Ovary (tissue), 9 donors: ENCODE measurements around the gene KCNJ6. TPM values are rescaled to one million over a fixed set of nuclear protein-coding genes. Genes with fewer than 3 reads are reported as not detected.

Experiments
- DNase-seq, 5 donors: peaks; one replicate each; pipeline ENCODE4 v3.0.0-alpha.2; 2019 to 2020
- H3K27ac ChIP-seq, 2 donors: fragments of 200-600 bp; one replicate each; pipeline versions ENCODE4 v1.5.1 to v1.8.0; 2019 to 2022
- H3K27me3 ChIP-seq: fragments of 200-600 bp; one replicate; pipeline ENCODE4 v1.8.0; 2022
- H3K36me3 ChIP-seq: fragments of 200-600 bp; sonication (generic); one replicate; pipeline ENCODE4 v1.5.1; 2019
- H3K4me1 ChIP-seq: one replicate; pipeline ENCODE4 v1.8.1; 2013; ENCODE audit warnings: mild to moderate bottlenecking, moderate library complexity; ENCODE audit not compliant: insufficient read depth
- H3K4me3 ChIP-seq: fragments of 200-600 bp; sonication (generic); one replicate; pipeline ENCODE4 v1.5.1; 2017
- H3K9me3 ChIP-seq, 2 donors: fragments of 200-600 bp in 1 of 2; sonication (generic) in 1 of 2; one replicate each; pipeline versions ENCODE4 v1.5.1 to v1.8.1; 2013 to 2019; ENCODE audit warnings: mild to moderate bottlenecking in 1 of 2, moderate library complexity in 1 of 2
- EP300 ChIP-seq: sonication (generic); formaldehyde crosslinking; IDR thresholded peaks from one replicate; pipeline ENCODE4 v1.6.1; 2017; ENCODE audit warnings: antibody characterized with exemption
- POLR2A ChIP-seq: fragments of 450-650 bp; IDR thresholded peaks from one replicate; pipeline ENCODE4 v1.6.1; 2017; ENCODE audit warnings: antibody characterized with exemption, mild to moderate bottlenecking, moderate library complexity
- WGBS, 3 donors: extraction: QIAGEN DNeasy Blood & Tissue Kit in 1 of 3; methylation state at CpG; one replicate each; pipeline versions ENCODE4 v1.1.5 to v1.1.7; 2013 to 2017; 5-methylcytosine and 5-hydroxymethylcytosine counted together
- intact Hi-C, 4 donors: fragments of 100-400 bp; cut with DNase I; formaldehyde crosslinking; loops; one replicate each; pipeline versions ENCODE4 v1.11.0 to v1.15.1; 2022 to 2023
- polyA plus RNA-seq, 2 donors: library from polyadenylated mRNA; stranded (reverse); fragments of 200-250 nt in 1 of 2; fragments of 350-450 nt in 1 of 2; fragmentation: Illumina TruSeq in 1 of 2; extraction: RNeasy Lipid Tissue Mini Kit (QIAGEN cat#74804) in 1 of 2; gene quantifications; one replicate each; pipeline ENCODE4 v1.2.3, GENCODE V29; 2013 to 2014
- total RNA-seq, 7 donors: library from RNA; depleted of rRNA in 2 of 7; stranded (reverse); fragments of >200 nt in 2 of 7; fragmentation: NEBNext Ultra II Directional in 3 of 7; extraction: Animal tissue kit (Norgen Biotek cat#: 25700) in 3 of 7; gene quantifications; one replicate each; pipeline versions ENCODE4 v1.1.0 to v1.2.4, GENCODE V29; 2016 to 2023
- TF ChIP-seq, protein P1 (sequence below), 3 donors: fragments of 450-650 bp in 2 of 3; fragments of 200-600 bp in 1 of 3; IDR thresholded peaks; one replicate each; pipeline versions ENCODE4 v1.5.1 to v1.8.0; 2016 to 2022; ENCODE audit warnings: antibody characterized with exemption in 3 of 3, mild to moderate bottlenecking in 1 of 3
- donor health status: DM: no; HTN: no; CAD: no; lungs with moderate emphysema.
- donor health status: DM: no; HTN: no; CAD: no.
- donor health status: Bipolar disorder and iron deficiency.
- donor health status: DM: yes; HTN: yes; CAD: no.
- donor health status: DM: no; HTN: no; CAD: no.
- donor health status: DM: yes; HTN: yes; CAD: no.

Gene KCNJ6
- total and polyA plus RNA-seq, 9 donors = 0.01 TPM; not detected in 8

DNA sequence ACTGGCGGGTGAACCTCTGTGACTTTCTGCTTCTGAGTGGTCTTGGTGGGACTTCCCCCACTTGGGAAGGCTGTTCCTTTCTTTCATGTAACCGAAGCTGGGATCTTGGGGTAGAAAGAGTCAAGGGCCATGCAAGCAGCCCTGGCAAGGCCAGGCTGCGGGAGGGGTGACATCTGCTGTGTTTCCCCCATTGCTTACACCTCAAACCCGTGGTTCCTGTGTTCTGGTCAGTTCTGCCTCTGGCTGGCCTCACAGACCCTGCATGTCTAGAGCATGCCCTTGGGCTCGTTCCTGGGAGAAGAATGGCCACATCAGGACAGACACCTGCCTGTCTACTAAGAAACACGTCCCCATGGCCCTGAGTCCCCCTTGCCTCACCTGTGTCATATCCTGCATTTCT, 341.9 kb downstream of the KCNJ6 start:
- H3K27me3 ChIP-seq = no peaks in the 10 kb centered on the region
- no peak for TF ChIP-seq POLR2A
- TF ChIP-seq, protein P1, sequence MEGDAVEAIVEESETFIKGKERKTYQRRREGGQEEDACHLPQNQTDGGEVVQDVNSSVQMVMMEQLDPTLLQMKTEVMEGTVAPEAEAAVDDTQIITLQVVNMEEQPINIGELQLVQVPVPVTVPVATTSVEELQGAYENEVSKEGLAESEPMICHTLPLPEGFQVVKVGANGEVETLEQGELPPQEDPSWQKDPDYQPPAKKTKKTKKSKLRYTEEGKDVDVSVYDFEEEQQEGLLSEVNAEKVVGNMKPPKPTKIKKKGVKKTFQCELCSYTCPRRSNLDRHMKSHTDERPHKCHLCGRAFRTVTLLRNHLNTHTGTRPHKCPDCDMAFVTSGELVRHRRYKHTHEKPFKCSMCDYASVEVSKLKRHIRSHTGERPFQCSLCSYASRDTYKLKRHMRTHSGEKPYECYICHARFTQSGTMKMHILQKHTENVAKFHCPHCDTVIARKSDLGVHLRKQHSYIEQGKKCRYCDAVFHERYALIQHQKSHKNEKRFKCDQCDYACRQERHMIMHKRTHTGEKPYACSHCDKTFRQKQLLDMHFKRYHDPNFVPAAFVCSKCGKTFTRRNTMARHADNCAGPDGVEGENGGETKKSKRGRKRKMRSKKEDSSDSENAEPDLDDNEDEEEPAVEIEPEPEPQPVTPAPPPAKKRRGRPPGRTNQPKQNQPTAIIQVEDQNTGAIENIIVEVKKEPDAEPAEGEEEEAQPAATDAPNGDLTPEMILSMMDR (IDR thresholded peaks at IDR 0.05) = no peak
- no peak for TF ChIP-seq EP300
- no peak for DNase-seq
- no peak overlapping the region for H3K27ac ChIP-seq
- no peaks in the 10 kb centered on the region for H3K4me1 ChIP-seq
- 93 to 97% (median 94%) methylated on average over 6 of the region's 6 CpGs for WGBS, 3 donors
- no peaks in the 10 kb centered on the region for H3K36me3 ChIP-seq
- H3K9me3 ChIP-seq = no peaks in the 10 kb centered on the region
- H3K4me3 ChIP-seq = no peak overlapping the region
- intact Hi-C loops = no loop called here

GRCh38 chr21:37571442-37571841, 344.8 kb downstream of the KCNJ6 start:
- no peak for DNase-seq
- Histone ChIP-seq H3K9me3 (no peaks in the 10 kb centered on the region), H3K4me3 (no peak overlapping the region), H3K4me1 (no peaks in the 10 kb centered on the region), H3K27me3 (no peaks in the 10 kb centered on the region), H3K36me3 (no peaks in the 10 kb centered on the region), H3K27ac (no peak overlapping the region)
- TF ChIP-seq EP300 = no peak
- no peak for TF ChIP-seq POLR2A
- TF ChIP-seq, protein P1 (IDR thresholded peaks at IDR 0.05) = no peak
- WGBS, 3 donors = 78 to 84% (median 84%) methylated on average over 6 of the region's 6 CpGs
- intact Hi-C loops = no loop called here

GRCh38 chr21:37568916-37569315, 347.3 kb downstream of the KCNJ6 start:
- H3K4me3 ChIP-seq = no peak overlapping the region
- no peaks in the 10 kb centered on the region for H3K36me3 ChIP-seq
- no peak for DNase-seq
- H3K9me3 ChIP-seq = no peaks in the 10 kb centered on the region
- TF ChIP-seq POLR2A (no peak), EP300 (no peak)
- TF ChIP-seq, protein P1 (IDR thresholded peaks at IDR 0.05) = no peak
- intact Hi-C loops = no loop called here
- no peaks in the 10 kb centered on the region for H3K27me3 ChIP-seq
- no peaks in the 10 kb centered on the region for H3K4me1 ChIP-seq
- no peak overlapping the region for H3K27ac ChIP-seq
- 86 to 89% (median 89%) methylated on average over 5 of the region's 5 CpGs for WGBS, 3 donors

DNA sequence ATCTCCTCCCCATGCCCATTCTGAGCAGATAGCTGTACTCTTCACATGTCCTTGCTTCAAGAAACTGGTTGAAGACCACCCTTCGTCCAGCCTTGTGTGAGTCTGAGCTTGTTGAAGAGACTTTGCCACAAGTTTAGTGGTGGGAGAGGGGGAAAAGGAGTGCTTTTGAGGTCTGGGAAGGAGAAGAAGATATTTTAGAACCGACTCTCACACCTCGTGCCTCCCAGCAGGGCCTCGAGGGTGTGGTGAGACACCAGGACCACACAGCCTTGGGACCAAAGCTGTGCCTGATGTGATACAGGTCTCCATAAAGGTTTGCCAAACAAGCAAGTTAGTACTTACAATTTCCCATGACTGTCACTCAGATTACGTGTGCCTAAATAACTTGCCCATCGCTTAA, 347.8 kb downstream of the KCNJ6 start:
- TF ChIP-seq, protein P1 (IDR thresholded peaks at IDR 0.05) = no peak
- no peak for TF ChIP-seq EP300
- no peak for TF ChIP-seq POLR2A
- Histone ChIP-seq H3K4me1 (no peaks in the 10 kb centered on the region), H3K36me3 (no peaks in the 10 kb centered on the region), H3K27ac (no peak overlapping the region), H3K27me3 (no peaks in the 10 kb centered on the region), H3K4me3 (no peak overlapping the region), H3K9me3 (no peaks in the 10 kb centered on the region)
- 89 to 93% (median 89%) methylated on average over 6 of the region's 6 CpGs for WGBS, 3 donors
- DNase-seq = no peak
- intact Hi-C loops = no loop called here
